Measurements from ENCODE around the gene ELOVL6. TPM values are rescaled to one million over a fixed set of nuclear protein-coding genes. Genes with fewer than 3 reads are reported as not detected.
"Not testable (repeated sequence)": the region's sequence is repeated elsewhere in the genome, so short reads cannot be mapped to it uniquely, and the experiment has no call there.

The ELOVL6 gene
- total RNA-seq, 1 donor from 2014 or later, result 8.9 TPM

- DNase-seq, result no peak
Observed at GRCh38 chr4:110160618-110161017, 37.8 kb downstream of the ELOVL6 start.

- DNase-seq, result no peak
Observed at GRCh38 chr4:110159541-110159940, 38.9 kb downstream of the ELOVL6 start.

GRCh38 chr4:110157580-110157979 lies 40.8 kb downstream of the ELOVL6 start:
- DNase-seq, result no peak

DNA sequence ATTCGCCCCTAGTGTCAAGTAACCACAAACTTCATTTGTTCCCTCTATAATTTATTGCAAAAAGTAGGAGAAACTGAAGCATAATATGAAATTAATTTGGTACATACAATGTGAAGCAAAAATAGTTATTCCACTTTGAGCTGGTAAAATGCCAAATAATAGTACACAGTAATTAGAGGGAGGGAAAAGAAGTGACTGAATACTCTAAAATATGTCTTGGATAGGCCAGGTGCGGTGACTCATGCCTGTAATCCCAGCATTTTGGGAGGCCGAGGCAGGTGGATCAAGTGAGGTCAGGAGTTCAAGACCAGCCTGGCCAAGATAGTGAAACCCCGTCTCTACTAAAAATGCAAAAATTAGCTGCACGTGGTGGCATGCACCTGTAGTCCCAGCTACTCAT lies 41.2 kb downstream of the ELOVL6 start:
- not testable (repeated sequence) for DNase-seq

- DNase-seq, result no peak
Observed at GRCh38 chr4:110156442-110156841, 42.0 kb downstream of the ELOVL6 start.

DNA sequence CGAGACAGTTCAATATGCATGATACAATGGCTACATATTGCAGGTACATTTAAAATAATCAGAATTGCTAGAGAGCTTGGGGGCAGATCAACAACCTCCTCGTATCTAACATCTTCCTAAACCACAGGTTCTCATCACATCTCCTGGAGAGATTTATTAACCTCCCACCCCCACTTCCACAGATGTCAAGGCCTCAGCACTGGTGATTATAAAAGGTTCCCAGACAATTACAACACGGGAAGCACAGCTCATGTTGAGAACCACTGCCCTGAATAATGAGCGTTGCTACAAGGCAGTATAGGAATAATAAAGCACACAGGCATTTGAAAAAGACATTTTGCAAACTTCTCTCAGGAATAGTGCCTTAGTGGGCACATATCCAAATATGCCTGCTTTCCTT lies 42.8 kb downstream of the ELOVL6 start:
- DNase-seq, result no peak

DNA sequence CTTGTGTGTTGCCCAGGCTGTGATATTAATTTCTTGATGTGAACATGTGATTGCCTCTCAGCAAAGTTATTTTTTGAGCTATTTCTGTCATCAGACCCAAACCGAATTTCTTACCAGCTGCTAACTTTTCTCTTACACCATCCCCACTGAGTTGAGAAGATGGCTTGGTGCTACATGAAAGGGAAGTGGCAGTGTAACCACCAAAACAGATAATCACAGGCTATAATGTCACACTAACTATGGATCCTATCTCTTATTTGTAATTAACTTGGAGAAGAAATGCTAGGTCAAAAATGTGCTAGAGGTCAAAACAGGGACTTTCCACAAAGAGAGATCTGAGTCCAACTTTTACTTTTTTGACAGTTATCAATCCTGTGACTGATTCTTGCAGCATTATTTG lies 43.8 kb downstream of the ELOVL6 start:
- DNase-seq, result no peak

DNA sequence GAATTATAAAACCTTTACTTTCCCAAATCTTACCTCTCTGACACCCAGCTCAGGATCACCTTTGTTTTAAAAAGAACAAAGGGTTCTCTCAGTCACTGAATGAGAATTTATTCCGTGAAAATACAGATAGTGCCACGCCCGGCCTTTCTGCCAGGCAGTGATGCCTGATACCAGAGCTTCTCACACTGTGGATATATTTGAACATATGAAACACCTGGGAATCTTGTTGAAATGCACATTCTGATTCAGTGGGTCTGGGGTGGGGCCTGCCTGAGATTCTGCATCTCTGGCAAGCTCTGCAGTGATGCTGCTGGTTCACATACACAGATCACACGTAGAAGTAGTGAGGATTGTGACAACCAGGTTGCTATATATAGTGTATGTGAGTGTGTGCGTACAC lies 46.0 kb downstream of the ELOVL6 start:
- DNase-seq, result no peak

- no peak for DNase-seq
Observed at GRCh38 chr4:110149089-110149488, 49.3 kb downstream of the ELOVL6 start.

DNA sequence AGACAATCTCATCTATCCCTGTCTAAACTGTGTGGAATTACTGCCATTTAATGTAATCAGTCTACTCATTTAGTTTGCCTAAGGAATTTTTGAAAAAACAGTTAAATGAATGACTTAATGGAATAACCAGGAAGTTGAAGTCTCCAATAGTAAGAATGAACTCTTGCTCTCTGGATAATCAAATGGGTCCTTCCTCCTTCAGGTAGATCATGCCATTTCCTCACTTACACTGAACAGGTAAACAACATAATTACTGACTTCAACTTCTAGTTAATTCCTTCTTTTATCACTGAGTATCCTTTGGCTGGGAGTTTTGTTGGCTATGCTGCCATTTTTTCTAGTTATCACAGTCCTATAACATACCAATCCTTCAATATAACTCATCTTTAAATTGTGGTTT lies 56.0 kb downstream of the ELOVL6 start:
- no peak for DNase-seq

- DNase-seq, result no peak
Observed at GRCh38 chr4:110139815-110140214, 58.6 kb downstream of the ELOVL6 start.

GRCh38 chr4:110139111-110139510 lies 59.3 kb downstream of the ELOVL6 start:
- DNase-seq, result no peak

- no peak for DNase-seq
Observed at GRCh38 chr4:110138551-110138950, 59.9 kb downstream of the ELOVL6 start.

DNA sequence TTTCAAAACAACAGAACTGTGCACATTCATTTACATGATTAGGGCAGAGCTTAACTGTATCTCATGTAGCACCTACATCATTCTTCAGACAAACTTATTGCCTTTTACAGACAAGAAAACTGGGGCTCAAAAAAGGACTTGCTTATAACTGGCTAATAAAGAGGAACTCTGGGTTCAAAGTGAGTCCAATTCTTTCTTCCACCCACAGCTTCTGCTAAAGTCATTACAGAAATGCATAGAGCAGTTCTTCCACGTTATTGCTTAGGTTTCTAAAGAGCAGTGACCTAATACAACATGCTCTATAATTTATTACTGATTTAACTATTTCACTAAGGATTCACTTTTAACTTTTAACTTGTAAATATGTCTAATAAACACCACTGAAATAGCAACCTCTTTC lies 60.6 kb downstream of the ELOVL6 start:
- no peak for DNase-seq

DNA sequence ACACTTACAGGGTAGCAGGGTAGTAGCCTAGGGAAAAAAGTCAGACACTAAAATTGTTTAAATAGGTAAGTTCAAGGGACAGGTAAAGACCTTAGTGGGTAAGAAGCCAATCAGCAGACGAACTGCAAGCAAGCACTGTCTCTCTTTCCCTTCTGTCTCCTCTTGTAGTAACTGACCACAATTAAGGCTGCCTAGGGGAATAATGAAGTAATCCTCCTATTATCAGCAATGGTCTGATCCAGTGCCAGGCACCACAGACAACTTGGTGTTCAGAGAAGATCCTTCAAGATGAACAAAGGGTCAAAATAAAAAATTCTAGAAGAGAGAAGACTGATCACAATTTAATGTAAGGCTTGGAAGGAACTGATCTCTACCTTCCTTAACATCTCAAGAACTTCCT lies 62.9 kb downstream of the ELOVL6 start:
- no peak for DNase-seq

- no peak for DNase-seq
Observed at GRCh38 chr4:110135076-110135475, 63.3 kb downstream of the ELOVL6 start.

- DNase-seq, result no peak
Observed at GRCh38 chr4:110134269-110134869, 64.0 kb downstream of the ELOVL6 start.

DNA sequence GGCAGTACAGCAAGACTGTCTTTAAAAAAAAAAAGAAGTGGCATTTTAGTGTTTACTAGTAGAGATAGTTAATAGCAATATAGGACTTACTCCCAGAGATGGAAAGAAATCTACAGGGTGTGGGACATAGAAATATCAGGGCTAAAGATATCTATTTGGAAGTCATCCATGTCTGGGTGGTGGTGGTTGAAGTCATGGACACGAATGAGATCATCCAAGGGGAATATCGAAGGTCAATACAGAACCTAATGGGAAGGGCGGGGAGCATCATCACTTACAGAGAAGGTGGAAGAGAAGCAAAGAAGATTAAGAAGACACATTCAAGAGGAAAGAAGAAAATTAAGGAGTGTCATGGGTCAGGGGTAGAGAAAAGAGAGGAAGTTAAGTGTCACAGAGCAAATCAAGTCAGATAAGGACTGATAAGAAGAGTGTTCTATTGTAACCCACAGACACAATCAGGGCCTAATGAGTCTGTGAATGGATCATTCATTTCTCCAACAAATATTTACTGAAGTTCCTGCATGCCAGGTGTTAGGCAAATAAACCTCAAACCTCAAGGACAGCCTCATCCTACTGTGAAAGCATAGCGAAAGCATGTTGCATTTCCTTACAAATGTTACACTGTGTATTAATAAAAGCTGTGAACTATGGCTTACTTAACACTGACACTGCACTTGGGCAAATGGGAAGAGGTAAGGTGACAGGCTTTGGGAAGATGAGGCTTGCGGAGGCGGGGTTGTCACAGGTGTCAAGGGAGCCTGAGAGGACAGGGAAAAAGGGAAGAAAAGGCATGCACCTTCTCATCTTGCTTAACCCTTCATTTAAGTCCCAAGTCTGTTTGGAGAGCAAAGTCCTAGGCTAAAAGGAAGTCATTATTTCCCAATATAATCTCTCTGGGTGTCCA lies 65.3 kb downstream of the ELOVL6 start:
- DNase-seq, result no peak

- no peak for DNase-seq
Observed at GRCh38 chr4:110131916-110132315, 66.5 kb downstream of the ELOVL6 start.

- DNase-seq, result no peak
Observed at GRCh38 chr4:110130576-110131358, 67.6 kb downstream of the ELOVL6 start.

- DNase-seq, result no peak
Observed at GRCh38 chr4:110129544-110129943, 68.9 kb downstream of the ELOVL6 start.

DNA sequence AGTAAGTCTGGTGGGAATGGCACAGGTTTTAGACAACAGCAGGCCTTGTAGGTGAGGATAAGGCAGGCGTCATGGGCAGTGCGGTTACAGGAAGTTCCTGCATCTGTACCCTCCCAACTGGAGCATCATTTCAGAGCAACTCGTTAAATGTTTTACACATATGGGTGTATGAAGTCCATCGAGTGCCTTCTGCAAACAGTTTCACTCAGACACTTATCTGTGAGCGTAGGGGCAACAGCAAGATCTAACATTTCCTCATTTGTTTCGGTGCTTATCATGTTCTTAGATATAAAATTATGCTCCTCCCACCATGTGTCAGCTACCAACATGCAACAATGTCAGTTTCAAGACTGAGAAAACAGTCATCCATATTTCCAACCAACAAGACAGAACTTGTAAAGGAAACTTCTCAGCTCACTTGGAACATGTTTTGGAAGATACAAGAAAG lies 69.9 kb downstream of the ELOVL6 start:
- DNase-seq, result no peak

DNA sequence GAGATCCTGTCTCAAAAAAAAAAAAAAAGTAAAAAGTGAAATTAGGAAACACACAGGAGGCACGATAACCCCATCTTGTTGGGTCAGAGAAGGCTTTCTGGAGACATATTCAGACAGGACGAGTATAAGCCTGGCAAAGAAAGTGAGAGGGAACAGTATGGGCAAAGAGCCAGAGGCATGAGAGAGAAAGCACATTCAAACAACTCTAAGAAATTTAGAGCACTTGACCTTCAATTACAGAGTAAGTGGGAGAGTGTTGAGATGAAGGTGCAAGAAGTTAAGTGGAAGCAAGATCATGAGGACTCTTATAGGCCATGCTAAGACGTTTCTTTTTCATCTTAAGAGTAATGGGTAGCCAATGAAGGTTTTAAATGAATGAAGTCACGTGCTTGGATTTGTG lies 70.4 kb downstream of the ELOVL6 start:
- no peak for DNase-seq
